SK-N-SH (cell line): ENCODE data around the gene MAPRE2. TPM values are rescaled to one million over a fixed set of nuclear protein-coding genes. Genes with fewer than 3 reads are reported as not detected.

Experiments
- CTCF ChIA-PET: fragments of 300-600, 350-600 bp; formaldehyde crosslinking; extraction: SDS; loops from one replicate; lab custom pipeline; 2021; lab: Yijun Ruan, JAX
- POLR2A ChIA-PET: fragments of 350-600 bp; sonication (Branson Sonifier 250); formaldehyde crosslinking; extraction: SDS; loops from one replicate; lab custom pipeline; 2020; ENCODE audit warnings: antibody characterized with exemption, inconsistent platforms; lab: Yijun Ruan, JAX
- DNase-seq: peaks from one replicate; pipeline ENCODE4 v3.0.0; 2012
- H2AFZ ChIP-seq: fragments of 200-600 bp; sonication (generic); 2 replicates; pipeline ENCODE4 v1.8.1; 2016; ENCODE audit warnings: antibody characterized with exemption, mild to moderate bottlenecking, low read depth
- H3F3A ChIP-seq: fragments of 200-600 bp; sonication (generic); replicated peaks from 2 replicates; pipeline ENCODE3; 2016; ENCODE audit warnings: antibody characterized with exemption, mild to moderate bottlenecking; ENCODE audit not compliant: insufficient read depth
- H3K27ac ChIP-seq, 2 experiments: fragments of 200-500 bp in 1 of 2; fragments of 200-600 bp in 1 of 2; sonication (Bioruptor generic) in 1 of 2; sonication (generic), shearing (Covaris generic) in 1 of 2; 2 replicates each; pipeline versions ENCODE4 v1.5.1 to v1.6.1; 2014 to 2016; ENCODE audit warnings: low read depth in 2 of 2, inconsistent platforms in 1 of 2, low read length in 1 of 2, mild to moderate bottlenecking in 1 of 2, mixed read lengths in 1 of 2
- H3K27me3 ChIP-seq: fragments of 200-600 bp; sonication (generic), shearing (Covaris generic); 2 replicates; pipeline ENCODE4 v1.6.1; 2016; ENCODE audit warnings: mixed run types; ENCODE audit not compliant: insufficient read depth
- H3K36me3 ChIP-seq, 2 experiments: fragments of 200-500 bp in 1 of 2; fragments of 200-600 bp in 1 of 2; sonication (Bioruptor generic) in 1 of 2; sonication (generic) in 1 of 2; replicated peaks in 1 of 2; 2 replicates each; pipeline versions ENCODE3 to v1.5.1; 2014 to 2016; ENCODE audit warnings: low read length in 1 of 2, mild to moderate bottlenecking in 1 of 2; ENCODE audit not compliant: insufficient read depth in 2 of 2, control insufficient read depth in 1 of 2
- H3K4me1 ChIP-seq, 2 experiments: fragments of 200-500 bp in 1 of 2; fragments of 200-600 bp in 1 of 2; sonication (Bioruptor generic) in 1 of 2; sonication (generic), shearing (Covaris generic) in 1 of 2; 2 replicates each; pipeline versions ENCODE4 v1.5.1 to v1.6.1; 2014 to 2016; ENCODE audit warnings: low read depth in 1 of 2, low read length in 1 of 2, mixed run types in 1 of 2; ENCODE audit not compliant: insufficient read depth in 2 of 2, control insufficient read depth in 1 of 2
- H3K4me2 ChIP-seq: fragments of 200-600 bp; sonication (generic), shearing (Covaris generic); 2 replicates; pipeline ENCODE4 v1.6.1; 2017; ENCODE audit warnings: mixed run types
- H3K4me3 ChIP-seq, 2 experiments: fragments of 200-500 bp in 1 of 2; fragments of 200-600 bp in 1 of 2; sonication (Bioruptor generic) in 1 of 2; sonication (generic), shearing (Covaris generic) in 1 of 2; 2 replicates each; pipeline versions ENCODE4 v1.5.1 to v1.8.1; 2014 to 2016; ENCODE audit warnings: low read depth in 2 of 2, inconsistent platforms in 1 of 2, low read length in 1 of 2, mild to moderate bottlenecking in 1 of 2, mixed read lengths in 1 of 2, moderate library complexity in 1 of 2
- H3K79me2 ChIP-seq: fragments of 200-600 bp; sonication (generic); 2 replicates; pipeline ENCODE4 v1.8.1; 2017; ENCODE audit warnings: mild to moderate bottlenecking; ENCODE audit not compliant: insufficient read depth
- H3K9ac ChIP-seq: fragments of 200-600 bp; sonication (generic); 2 replicates; pipeline ENCODE4 v1.6.1; 2017; ENCODE audit warnings: mixed run types
- H3K9me2 ChIP-seq: fragments of 200-600 bp; sonication (generic); 2 replicates; pipeline ENCODE4 v1.6.1; 2017; ENCODE audit warnings: mixed run types
- H3K9me3 ChIP-seq: fragments of 200-600 bp; sonication (generic); 2 replicates; pipeline ENCODE4 v1.6.1; 2017; ENCODE audit warnings: mixed run types, mild to moderate bottlenecking, moderate library complexity
- H4K20me1 ChIP-seq: fragments of 200-600 bp; sonication (generic); 2 replicates; pipeline ENCODE4 v1.6.1; 2017; ENCODE audit warnings: mild to moderate bottlenecking, mixed run types; ENCODE audit not compliant: insufficient read depth
- CHD2 ChIP-seq: fragments of 150-350 bp; IDR thresholded peaks from 2 replicates; pipeline ENCODE4 v1.6.1; 2018; ENCODE audit warnings: low read length; ENCODE audit not compliant: partially characterized antibody
- EP300 ChIP-seq, 2 experiments: IDR thresholded peaks; 2 replicates each; pipeline versions ENCODE4 v1.4.0 to v1.6.1; 2012; ENCODE audit warnings: borderline replicate concordance in 1 of 2, low read depth in 1 of 2, low read length in 1 of 2
- FOXJ3 ChIP-seq: sonication (generic); formaldehyde crosslinking; IDR thresholded peaks from 2 replicates; pipeline ENCODE4 v1.5.1; 2020; ENCODE audit warnings: mild to moderate bottlenecking, missing genetic modification reagents
- FOXM1 ChIP-seq: IDR thresholded peaks from 2 replicates; pipeline ENCODE4 v1.4.0; 2012; ENCODE audit warnings: low read depth, mild to moderate bottlenecking
- NRF1 ChIP-seq: IDR thresholded peaks from 2 replicates; pipeline ENCODE4 v1.6.1; 2012; ENCODE audit warnings: low read depth, mild to moderate bottlenecking, low read length
- RAD21 ChIP-seq: IDR thresholded peaks from 2 replicates; pipeline ENCODE4 v1.6.1; 2012; ENCODE audit warnings: mild to moderate bottlenecking, low read length
- RCOR1 ChIP-seq: fragments of 150-350 bp; IDR thresholded peaks from 2 replicates; pipeline ENCODE4 v1.6.1; 2017; ENCODE audit warnings: antibody characterized with exemption, low read length
- REST ChIP-seq: IDR thresholded peaks from 2 replicates; pipeline ENCODE4 v1.6.1; 2012; ENCODE audit warnings: mild to moderate bottlenecking, low read depth, low read length, moderate library complexity
- RFX5 ChIP-seq: IDR thresholded peaks from 2 replicates; pipeline ENCODE4 v1.6.1; 2012; ENCODE audit warnings: mild to moderate bottlenecking, improper control_type of control experiment, low read length
- RXRA ChIP-seq: IDR thresholded peaks from 2 replicates; pipeline ENCODE4 v1.4.0; 2012; ENCODE audit warnings: low read depth, mild to moderate bottlenecking, borderline replicate concordance
- SIN3A ChIP-seq: IDR thresholded peaks from 2 replicates; pipeline ENCODE4 v1.6.1; 2012; ENCODE audit warnings: low read depth, mild to moderate bottlenecking, low read length, moderate library complexity, borderline replicate concordance
- SMC3 ChIP-seq: IDR thresholded peaks from 2 replicates; pipeline ENCODE4 v1.6.1; 2012; ENCODE audit warnings: low read depth, low read length, improper control_type of control experiment
- TEAD4 ChIP-seq: IDR thresholded peaks from 2 replicates; pipeline ENCODE4 v1.4.0; 2012; ENCODE audit warnings: mild to moderate bottlenecking, borderline replicate concordance; ENCODE audit not compliant: insufficient read depth
- USF2 ChIP-seq: fragments of 150-350 bp; IDR thresholded peaks from 2 replicates; pipeline ENCODE4 v1.6.1; 2017; ENCODE audit warnings: antibody characterized with exemption, low read length, low read depth, borderline replicate concordance
- YY1 ChIP-seq: IDR thresholded peaks from 2 replicates; pipeline ENCODE4 v1.4.0; 2012; ENCODE audit warnings: low read depth, mild to moderate bottlenecking
- WGBS: methylation state at CpG from one replicate; pipeline ENCODE4 v1.1.6; 2017; ENCODE audit warnings: low lambda C conversion rate; 5-methylcytosine and 5-hydroxymethylcytosine counted together
- polyA plus RNA-seq, 3 experiments: library from polyadenylated mRNA; depleted of rRNA; stranded (reverse); fragments of >200 nt; gene quantifications; 2 replicates each; pipeline ENCODE4 v1.2.3, GENCODE V29; 2012
- TF ChIP-seq, protein P1 (sequence below): IDR thresholded peaks from 2 replicates; pipeline ENCODE4 v1.4.0; 2012; ENCODE audit warnings: low read depth, borderline replicate concordance
- TF ChIP-seq, protein P2 (sequence below): IDR thresholded peaks from 2 replicates; pipeline ENCODE4 v1.4.0; 2012; ENCODE audit warnings: low read depth, borderline replicate concordance
- TF ChIP-seq, protein P3 (sequence below): fragments of 200-600 bp; sonication (generic); IDR thresholded peaks from 2 replicates; pipeline ENCODE4 v1.6.1; 2017; ENCODE audit warnings: antibody characterized with exemption, mild to moderate bottlenecking, moderate library complexity

The MAPRE2 gene
- polyA plus RNA-seq, 1 of the 3 experiments (the other 2 are of a cell fraction) = 11.5 TPM

- Histone ChIP-seq H3K27me3 (no peaks in the 10 kb centered on the region), H3K27ac (0 out of 4 replicates have a peak overlapping the region, but pooled peaks of 1 of the 2 experiments have one; percentile 54), H3F3A (peaks cover 11% of the 10 kb centered on the region), H3K79me2 (no peaks in the 10 kb centered on the region; the same call in 1 of the 2 replicates), H3K9ac (no peak overlapping the region), H3K4me3 (no peak overlapping the region), H3K9me2 (no peaks in the 10 kb centered on the region), H3K36me3 (peaks cover 0 to 3% of the 10 kb centered on the region in 2 experiments), H2AFZ (no peak overlapping the region), H3K4me1 (peaks cover 0 to 10% of the 10 kb centered on the region in 2 experiments; a peak in 1 of 4 replicates), H3K9me3 (no peaks in the 10 kb centered on the region), H4K20me1 (no peaks in the 10 kb centered on the region), H3K4me2 (no peak overlapping the region)
- no peak for DNase-seq
- TF ChIP-seq SMC3 (no peak), USF2 (no peak), FOXJ3 (CRISPR knock-in tag) (no peak), SIN3A (no peak), CHD2 (no peak), NRF1 (no peak), FOXM1 (no peak), RFX5 (no peak), YY1 (no peak), TEAD4 (no peak), RXRA (no peak)
- TF ChIP-seq, protein P1, sequence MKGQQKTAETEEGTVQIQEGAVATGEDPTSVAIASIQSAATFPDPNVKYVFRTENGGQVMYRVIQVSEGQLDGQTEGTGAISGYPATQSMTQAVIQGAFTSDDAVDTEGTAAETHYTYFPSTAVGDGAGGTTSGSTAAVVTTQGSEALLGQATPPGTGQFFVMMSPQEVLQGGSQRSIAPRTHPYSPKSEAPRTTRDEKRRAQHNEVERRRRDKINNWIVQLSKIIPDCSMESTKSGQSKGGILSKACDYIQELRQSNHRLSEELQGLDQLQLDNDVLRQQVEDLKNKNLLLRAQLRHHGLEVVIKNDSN = no peak
- TF ChIP-seq, protein P2, sequence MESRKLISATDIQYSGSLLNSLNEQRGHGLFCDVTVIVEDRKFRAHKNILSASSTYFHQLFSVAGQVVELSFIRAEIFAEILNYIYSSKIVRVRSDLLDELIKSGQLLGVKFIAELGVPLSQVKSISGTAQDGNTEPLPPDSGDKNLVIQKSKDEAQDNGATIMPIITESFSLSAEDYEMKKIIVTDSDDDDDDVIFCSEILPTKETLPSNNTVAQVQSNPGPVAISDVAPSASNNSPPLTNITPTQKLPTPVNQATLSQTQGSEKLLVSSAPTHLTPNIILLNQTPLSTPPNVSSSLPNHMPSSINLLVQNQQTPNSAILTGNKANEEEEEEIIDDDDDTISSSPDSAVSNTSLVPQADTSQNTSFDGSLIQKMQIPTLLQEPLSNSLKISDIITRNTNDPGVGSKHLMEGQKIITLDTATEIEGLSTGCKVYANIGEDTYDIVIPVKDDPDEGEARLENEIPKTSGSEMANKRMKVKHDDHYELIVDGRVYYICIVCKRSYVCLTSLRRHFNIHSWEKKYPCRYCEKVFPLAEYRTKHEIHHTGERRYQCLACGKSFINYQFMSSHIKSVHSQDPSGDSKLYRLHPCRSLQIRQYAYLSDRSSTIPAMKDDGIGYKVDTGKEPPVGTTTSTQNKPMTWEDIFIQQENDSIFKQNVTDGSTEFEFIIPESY = no peak
- CTCF ChIA-PET = interaction anchor here (0.6 to 1.7 kb wide), 4 partner anchors 14 to 70 kb away, joined by 3 to 6 read pairs (median 4); no protein-coding TSS in a partner anchor
- POLR2A ChIA-PET = no interaction called here
These were observed 55.4 kb downstream of the MAPRE2 start for GRCh38 chr18:35096677-35097011.

GRCh38 chr18:35097195-35097594 lies 56.0 kb downstream of the MAPRE2 start:
- ChIA-PET POLR2A (no interaction called here), CTCF (interaction anchor here (1.1 to 1.7 kb wide), 3 partner anchors 14 to 71 kb away, joined by 4 to 6 read pairs (median 4); no protein-coding TSS in a partner anchor)
- no peak for TF ChIP-seq REST
- TF ChIP-seq, protein P3, sequence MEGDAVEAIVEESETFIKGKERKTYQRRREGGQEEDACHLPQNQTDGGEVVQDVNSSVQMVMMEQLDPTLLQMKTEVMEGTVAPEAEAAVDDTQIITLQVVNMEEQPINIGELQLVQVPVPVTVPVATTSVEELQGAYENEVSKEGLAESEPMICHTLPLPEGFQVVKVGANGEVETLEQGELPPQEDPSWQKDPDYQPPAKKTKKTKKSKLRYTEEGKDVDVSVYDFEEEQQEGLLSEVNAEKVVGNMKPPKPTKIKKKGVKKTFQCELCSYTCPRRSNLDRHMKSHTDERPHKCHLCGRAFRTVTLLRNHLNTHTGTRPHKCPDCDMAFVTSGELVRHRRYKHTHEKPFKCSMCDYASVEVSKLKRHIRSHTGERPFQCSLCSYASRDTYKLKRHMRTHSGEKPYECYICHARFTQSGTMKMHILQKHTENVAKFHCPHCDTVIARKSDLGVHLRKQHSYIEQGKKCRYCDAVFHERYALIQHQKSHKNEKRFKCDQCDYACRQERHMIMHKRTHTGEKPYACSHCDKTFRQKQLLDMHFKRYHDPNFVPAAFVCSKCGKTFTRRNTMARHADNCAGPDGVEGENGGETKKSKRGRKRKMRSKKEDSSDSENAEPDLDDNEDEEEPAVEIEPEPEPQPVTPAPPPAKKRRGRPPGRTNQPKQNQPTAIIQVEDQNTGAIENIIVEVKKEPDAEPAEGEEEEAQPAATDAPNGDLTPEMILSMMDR = no peak
- TF ChIP-seq NRF1 = no peak
- TF ChIP-seq RFX5 = no peak
- no peak for TF ChIP-seq EP300 (IDR thresholded peaks at IDR 0.05; ENCODE audit: borderline replicate concordance in 1 of 2, low read depth in 1 of 2, low read length in 1 of 2)
- TF ChIP-seq RCOR1 = no peak
- no peak for TF ChIP-seq RAD21
- 86% methylated on average over 5 of the region's 5 CpGs for WGBS
- no peak overlapping the region for H3K9ac ChIP-seq
- no peak overlapping the region for H3K4me3 ChIP-seq
- H3K4me1 ChIP-seq = peaks cover 0 to 10% of the 10 kb centered on the region in 2 experiments; a peak in 1 of 4 replicates
- DNase-seq = no peak
- H4K20me1 ChIP-seq = no peaks in the 10 kb centered on the region
- H3K9me3 ChIP-seq = no peaks in the 10 kb centered on the region
- peaks cover 0 to 3% of the 10 kb centered on the region in 2 experiments for H3K36me3 ChIP-seq
- no peaks in the 10 kb centered on the region; the same call in 1 of the 2 replicates for H3K79me2 ChIP-seq
- no peak overlapping the region for H2AFZ ChIP-seq
- no peak overlapping the region for H3K27ac ChIP-seq
- H3K27me3 ChIP-seq = no peaks in the 10 kb centered on the region
- H3K9me2 ChIP-seq = no peaks in the 10 kb centered on the region
- H3K4me2 ChIP-seq = no peak overlapping the region
- H3F3A ChIP-seq = peaks cover 11% of the 10 kb centered on the region
